ENCODE measurements around the gene VWC2. TPM values are rescaled to one million over a fixed set of nuclear protein-coding genes. Genes with fewer than 3 reads are reported as not detected.

VWC2 gene
- total and polyA plus RNA-seq, 2 of the 13 experiments (the other 11 are each of a cell fraction or from before 2014, with no cell fraction given): not detected

DNA sequence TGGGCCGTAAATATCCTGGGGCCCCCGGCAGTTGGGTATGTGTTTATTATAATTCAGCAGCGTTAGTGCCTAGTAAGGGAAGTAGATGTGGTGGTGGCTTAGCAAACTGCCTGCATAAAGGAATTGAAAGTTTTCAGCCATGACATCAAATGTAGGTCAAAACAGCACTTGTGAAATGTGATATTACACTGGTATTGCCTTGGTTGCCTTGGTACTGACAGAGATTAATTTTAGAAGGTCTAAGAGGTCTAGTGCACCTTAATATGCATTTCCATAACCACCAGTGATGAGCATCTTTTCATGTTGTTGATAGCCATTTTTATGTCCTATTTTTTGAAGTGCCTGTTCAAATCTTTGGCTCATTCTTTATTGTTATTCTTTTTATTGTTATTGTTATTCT is 50.1 kb downstream of the VWC2 start:
- ChIA-PET POLR2A (no interaction called here), CTCF (ENCODE audit: low intra/inter-chr PET ratio, low total read pairs) (no interaction called here)
- no peak overlapping the region for H3K4me3 ChIP-seq (replicated peaks in 1 of 3; ENCODE audit: insufficient read depth in 1 of 3, low read depth in 2 of 3, low read length in 3 of 3)
- no peak for TF ChIP-seq YEATS4 (CRISPR knock-in tag; IDR thresholded peaks at IDR 0.05; ENCODE audit: borderline replicate concordance)
- TF ChIP-seq ZBTB42 (CRISPR knock-in tag; IDR thresholded peaks at IDR 0.05): no peak
- no peak for TF ChIP-seq CENPT (CRISPR knock-in tag; IDR thresholded peaks at IDR 0.05; ENCODE audit: low read depth)
- no peak for FAIRE-seq
- WGBS (ENCODE audit: low lambda C conversion rate): 50% methylated on average over 3 of the region's 3 CpGs
- H4K20me1 ChIP-seq (ENCODE audit: insufficient read depth, low read length): no peaks in the 10 kb centered on the region
- H2AFZ ChIP-seq (ENCODE audit: low read length): no peak overlapping the region
- H3K27me3 ChIP-seq (ENCODE audit: control insufficient read depth in 1 of 2, insufficient read depth in 2 of 2, low read length in 2 of 2): no peaks in the 10 kb centered on the region
- no peak for ATAC-seq
- intact Hi-C loops (cut with micrococcal nuclease; ENCODE audit: unreplicated experiment): no loop called here
- no peak for DNase-seq (ENCODE audit: low spot score)
- in situ Hi-C loops (cut with HindIII; ENCODE audit: extremely low pct_ligation_motif_present, low pct_unique_long_range_greater_than_20kb): no loop called here
- H3K4me2 ChIP-seq (ENCODE audit: low read depth, low read length): no peak overlapping the region
- H3K79me2 ChIP-seq (ENCODE audit: insufficient read depth, low read length): no peaks in the 10 kb centered on the region
- BruUV-seq (replicated peaks): no TSS peak
- no peak overlapping the region for H3K27ac ChIP-seq (ENCODE audit: extremely low read length, insufficient read depth, low read length)
- no peak overlapping the region for H3K9ac ChIP-seq (ENCODE audit: insufficient read depth, low read depth, low read length)
- no peaks in the 10 kb centered on the region for H3K9me3 ChIP-seq (ENCODE audit: low read length)
- no peaks in the 10 kb centered on the region for H3K36me3 ChIP-seq (replicated peaks in 1 of 2; ENCODE audit: control insufficient read depth in 1 of 2, insufficient read depth in 2 of 2, low read length in 2 of 2)
- no peaks in the 10 kb centered on the region for H3K4me1 ChIP-seq (ENCODE audit: insufficient read depth, low read length)

DNA sequence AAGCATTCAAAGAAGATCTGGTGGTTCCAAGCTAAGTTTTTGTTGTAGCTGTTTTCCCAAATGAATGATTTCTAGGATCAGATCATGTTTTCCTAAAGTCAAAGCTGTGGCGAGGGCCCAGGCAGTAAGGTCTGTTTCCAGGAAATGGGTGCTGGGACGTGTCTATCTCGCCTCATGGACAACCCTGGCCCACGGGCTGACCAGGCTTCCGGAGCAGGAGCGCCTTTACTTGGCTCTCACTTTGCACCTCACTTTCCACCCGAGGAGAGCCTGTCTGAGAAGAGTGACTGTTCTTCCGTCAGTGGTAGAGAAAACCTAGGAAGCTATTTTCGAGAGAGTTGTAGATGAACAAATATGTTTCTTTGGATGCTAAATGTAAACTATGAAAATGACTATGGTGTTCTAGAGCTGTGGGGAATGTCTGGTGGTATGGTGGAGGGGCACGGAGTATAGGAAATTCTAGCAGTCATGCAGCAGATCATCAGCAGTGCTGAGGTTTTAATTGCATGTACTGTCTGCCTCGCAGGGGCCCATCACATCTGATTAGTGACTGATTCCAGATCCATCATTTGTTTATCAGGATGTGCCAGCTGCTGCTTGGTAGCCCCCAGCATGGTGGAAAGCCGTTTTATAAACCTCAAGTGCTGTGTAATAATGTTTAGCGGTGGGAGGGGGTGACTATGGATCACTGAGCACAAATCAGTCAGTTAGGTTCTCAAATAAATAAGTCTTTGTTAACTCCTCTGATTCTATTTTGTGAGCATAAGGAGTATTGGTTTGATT is 66.6 kb downstream of the VWC2 start:
- Histone ChIP-seq H3K36me3 (replicated peaks in 1 of 2; ENCODE audit: control insufficient read depth in 1 of 2, insufficient read depth in 2 of 2, low read length in 2 of 2) (no peaks in the 10 kb centered on the region), H3K4me1 (ENCODE audit: insufficient read depth, low read length) (no peaks in the 10 kb centered on the region), H3K27ac (ENCODE audit: extremely low read length, insufficient read depth, low read length) (no peak overlapping the region), H3K79me2 (ENCODE audit: insufficient read depth, low read length) (no peaks in the 10 kb centered on the region), H3K9ac (ENCODE audit: insufficient read depth, low read depth, low read length) (no peak overlapping the region), H4K20me1 (ENCODE audit: insufficient read depth, low read length) (no peaks in the 10 kb centered on the region), H3K4me3 (replicated peaks in 1 of 3; ENCODE audit: insufficient read depth in 1 of 3, low read depth in 2 of 3, low read length in 3 of 3) (no peak overlapping the region), H2AFZ (ENCODE audit: low read length) (no peak overlapping the region), H3K9me3 (ENCODE audit: low read length) (no peaks in the 10 kb centered on the region), H3K4me2 (ENCODE audit: low read depth, low read length) (no peak overlapping the region), H3K27me3 (ENCODE audit: control insufficient read depth in 1 of 2, insufficient read depth in 2 of 2, low read length in 2 of 2) (peaks cover 0 to 5% of the 10 kb centered on the region in 2 experiments; a peak in 1 of 5 replicates)
- no TSS peak for BruUV-seq (replicated peaks)
- in situ Hi-C loops (cut with HindIII; ENCODE audit: extremely low pct_ligation_motif_present, low pct_unique_long_range_greater_than_20kb) (loop anchor here (25.0 kb wide), 1 partner anchor 1528 kb away; no protein-coding TSS in a partner anchor), intact Hi-C loops (cut with micrococcal nuclease; ENCODE audit: unreplicated experiment) (no loop called here)
- no peak for ATAC-seq
- TF ChIP-seq ZNF556 (CRISPR knock-in tag; IDR thresholded peaks at IDR 0.05; ENCODE audit: borderline replicate concordance) (no peak), FIP1L1 (IDR thresholded peaks at IDR 0.05; ENCODE audit: borderline replicate concordance, insufficient read depth, low read depth, low read length) (no peak), SAP130 (CRISPR knock-in tag; IDR thresholded peaks at IDR 0.05; ENCODE audit: low read depth) (no peak), HDAC2 (CRISPR knock-in tag; IDR thresholded peaks at IDR 0.05) (no peak)
- CTCF ChIA-PET (ENCODE audit: low intra/inter-chr PET ratio, low total read pairs): no interaction called here
- no peak for FAIRE-seq
- no peak for DNase-seq (ENCODE audit: low spot score)
- WGBS (ENCODE audit: low lambda C conversion rate): 4% methylated on average over 13 of the region's 13 CpGs
- POLR2A ChIA-PET: no interaction called here

All from HepG2 (cell line).